GM23338 (cell line): ENCODE data around the gene TMEM8B. TPM values are rescaled to one million over a fixed set of nuclear protein-coding genes. Genes with fewer than 3 reads are reported as not detected.

ENCODE experiments used
- ATAC-seq: fragments of 200-7000 bp; cut with Tn5 transposase; 3 replicates; pipeline ENCODE4 v1.9.1; 2020
- DNase-seq: peaks from one replicate; pipeline ENCODE4 v3.0.0-alpha.2; 2015; ENCODE audit warnings: low spot score
- H2AFZ ChIP-seq: fragments of 200-600 bp; sonication (generic); 2 replicates; pipeline ENCODE4 v1.8.0; 2016; ENCODE audit warnings: antibody characterized with exemption, mild to moderate bottlenecking, moderate library complexity
- H3F3A ChIP-seq: fragments of 200-600 bp; sonication (generic); replicated peaks from 2 replicates; pipeline ENCODE4 v1.8.0; 2017; ENCODE audit warnings: antibody characterized with exemption, mixed run types, low read depth
- H3K27ac ChIP-seq: fragments of 200-600 bp; sonication (generic); 2 replicates; pipeline ENCODE4 v1.6.1; 2016; ENCODE audit warnings: low read depth
- H3K27me3 ChIP-seq: fragments of 200-600 bp; sonication (generic); 2 replicates; pipeline ENCODE4 v1.8.0; 2016; ENCODE audit warnings: mild to moderate bottlenecking, mixed run types, moderate library complexity; ENCODE audit not compliant: insufficient read depth
- H3K36me3 ChIP-seq: fragments of 200-600 bp; sonication (generic); 2 replicates; pipeline ENCODE4 v1.8.0; 2016; ENCODE audit warnings: mild to moderate bottlenecking; ENCODE audit not compliant: insufficient read depth
- H3K4me1 ChIP-seq: fragments of 200-600 bp; sonication (generic); 2 replicates; pipeline ENCODE4 v1.8.0; 2016; ENCODE audit warnings: mild to moderate bottlenecking, moderate library complexity; ENCODE audit not compliant: insufficient read depth
- H3K4me2 ChIP-seq: fragments of 200-600 bp; sonication (generic); 2 replicates; pipeline ENCODE4 v1.7.1; 2017; ENCODE audit warnings: mixed run types
- H3K4me3 ChIP-seq: fragments of 200-600 bp; sonication (generic); 2 replicates; pipeline ENCODE4 v1.6.1; 2016; ENCODE audit warnings: mixed run types
- H3K79me2 ChIP-seq: fragments of 200-600 bp; sonication (generic); replicated peaks from 2 replicates; pipeline ENCODE4 v1.8.0; 2017; ENCODE audit warnings: mild to moderate bottlenecking; ENCODE audit not compliant: insufficient read depth
- H3K9me2 ChIP-seq: fragments of 200-600 bp; sonication (generic); 2 replicates; pipeline ENCODE4 v1.8.0; 2017; ENCODE audit not compliant: insufficient read depth
- H4K20me1 ChIP-seq: fragments of 200-600 bp; sonication (generic); replicated peaks from 2 replicates; pipeline ENCODE4 v1.8.0; 2017; ENCODE audit warnings: mild to moderate bottlenecking; ENCODE audit not compliant: insufficient read depth
- H3K27ac Mint-ChIP-seq: 2 replicates; pipeline ENCODE4 v1.8.0; 2020; ENCODE audit warnings: inconsistent platforms, mild to moderate bottlenecking, moderate library complexity, mixed read lengths
- H3K27me3 Mint-ChIP-seq: 3 replicates; pipeline ENCODE4 v1.8.0; 2022; ENCODE audit warnings: low read depth, mild to moderate bottlenecking, moderate library complexity, mixed read lengths, inconsistent platforms; ENCODE audit not compliant: insufficient read depth, poor library complexity
- H3K36me3 Mint-ChIP-seq: 3 replicates; pipeline ENCODE4 v1.8.0; 2021; ENCODE audit warnings: low read depth, mild to moderate bottlenecking, inconsistent platforms, moderate library complexity, mixed read lengths
- H3K4me1 Mint-ChIP-seq: 3 replicates; pipeline ENCODE4 v1.8.0; 2020; ENCODE audit warnings: mild to moderate bottlenecking, inconsistent platforms, mixed read lengths
- H3K4me3 Mint-ChIP-seq: 3 replicates; pipeline ENCODE4 v1.8.0; 2021; ENCODE audit warnings: moderate library complexity, mild to moderate bottlenecking, inconsistent platforms, mixed read lengths
- H3K9me3 Mint-ChIP-seq: 3 replicates; pipeline ENCODE4 v1.8.0; 2020; ENCODE audit warnings: moderate library complexity, mild to moderate bottlenecking, inconsistent platforms, mixed read lengths
- ETS1 ChIP-seq: IDR thresholded peaks from 2 replicates; pipeline ENCODE4 v1.6.1; 2016; ENCODE audit warnings: antibody characterized with exemption
- EZH2 ChIP-seq: fragments of 200-600 bp; sonication (generic); IDR thresholded peaks from one replicate; pipeline ENCODE4 v1.8.0; 2017; ENCODE audit warnings: antibody characterized with exemption, mild to moderate bottlenecking, low read depth; ENCODE audit not compliant: unreplicated experiment
- EZH2phosphoT487 ChIP-seq: fragments of 200-600 bp; sonication (generic); IDR thresholded peaks from one replicate; pipeline ENCODE4 v1.8.1; 2018; ENCODE audit warnings: antibody characterized with exemption; ENCODE audit not compliant: unreplicated experiment
- JUNB ChIP-seq: IDR thresholded peaks from one replicate; pipeline ENCODE4 v1.6.1; 2016; ENCODE audit warnings: antibody characterized with exemption; ENCODE audit not compliant: unreplicated experiment
- NANOG ChIP-seq: IDR thresholded peaks from 2 replicates; pipeline ENCODE4 v1.6.1; 2016; ENCODE audit warnings: antibody characterized with exemption, borderline replicate concordance
- STAT1 ChIP-seq: IDR thresholded peaks from one replicate; pipeline ENCODE4 v1.6.1; 2016; ENCODE audit warnings: antibody characterized with exemption; ENCODE audit not compliant: unreplicated experiment
- ZNF331 ChIP-seq: fragments of 250-450 bp; sonication (Bioruptor Pico); IDR thresholded peaks from 2 replicates; pipeline ENCODE4 v1.5.0; 2020; ENCODE audit warnings: low read depth, mild to moderate bottlenecking, moderate library complexity
- ZNF462 ChIP-seq: fragments of 250-450 bp; sonication (Bioruptor Pico); IDR thresholded peaks from 2 replicates; pipeline ENCODE4 v1.5.0; 2020; ENCODE audit warnings: mild to moderate bottlenecking, moderate library complexity
- polyA plus RNA-seq: library from polyadenylated mRNA; unstranded; fragments of >200 nt; fragmentation: Nextera tagmentation; extraction: Ambion mirVana; gene quantifications from 2 replicates; pipeline ENCODE4 v1.2.1, GENCODE V29; 2016
- total RNA-seq: library from RNA; depleted of rRNA; stranded (reverse); fragments of >200 nt; shearing (Covaris generic); gene quantifications from 2 replicates; pipeline ENCODE4 v1.2.3, GENCODE V29; 2014

TMEM8B gene
- total and polyA plus RNA-seq, 2 experiments from 2014 or later = 4.2 to 5.5 TPM

- Histone ChIP-seq H4K20me1 (no peaks in the 10 kb centered on the region), H3K27me3 (no peaks in the 10 kb centered on the region), H3K27ac (no peak overlapping the region), H3K4me1 (peaks cover 9% of the 10 kb centered on the region; the same call in 1 of the 2 replicates), H3K4me3 (no peak overlapping the region), H3K4me2 (no peak overlapping the region), H2AFZ (no peak overlapping the region), H3K36me3 (0 out of 2 replicates have a peak, but pooled peaks cover 6% of the 10 kb centered on the region), H3F3A (peaks cover 2% of the 10 kb centered on the region; the same call in 1 of the 2 replicates), H3K9me2 (no peaks in the 10 kb centered on the region; the same call in 1 of the 2 replicates), H3K79me2 (no peaks in the 10 kb centered on the region)
- Mint-ChIP-seq H3K36me3 (peaks cover 11% of the 10 kb centered on the region; the same call in 2 of the 3 replicates), H3K9me3 (no peaks in the 10 kb centered on the region), H3K27ac (no peak overlapping the region), H3K27me3 (peaks cover 9% of the 10 kb centered on the region), H3K4me1 (peaks cover 13% of the 10 kb centered on the region), H3K4me3 (no peak overlapping the region)
- DNase-seq (no peak), ATAC-seq (no peak)
- no peak for TF ChIP-seq NANOG
- no peak for TF ChIP-seq ZNF462 (CRISPR knock-in tag)
- no peak for TF ChIP-seq EZH2
- no peak for TF ChIP-seq JUNB
- TF ChIP-seq STAT1 = no peak
- no peak for TF ChIP-seq ZNF331 (CRISPR knock-in tag)
- no peak for TF ChIP-seq ETS1
- no peak for TF ChIP-seq EZH2phosphoT487
These were observed 20.6 kb upstream of the TMEM8B start for GRCh38 chr9:35808433-35808832.
